ENCODE measurements around the gene MSH2.

MSH2 gene

GRCh38 chr2:47503481-47504070 is 100.6 kb downstream of the MSH2 start:
- DNase-seq = no peak
- TF ChIP-seq POLR2A (IDR thresholded peaks at IDR 0.05; ENCODE audit: low read length) = no peak
- TF ChIP-seq GATA1 (IDR thresholded peaks at IDR 0.05; ENCODE audit: low read depth, low read length) = no peak

- no peak for TF ChIP-seq POLR2A (IDR thresholded peaks at IDR 0.05; ENCODE audit: low read length)
- TF ChIP-seq GATA1 (IDR thresholded peaks at IDR 0.05; ENCODE audit: low read depth, low read length) = no peak
- no peak for DNase-seq
These were observed 101.3 kb downstream of the MSH2 start for GRCh38 chr2:47504174-47504810.

GRCh38 chr2:47506024-47506423 is 103.1 kb downstream of the MSH2 start:
- no peak for DNase-seq
- TF ChIP-seq POLR2A (IDR thresholded peaks at IDR 0.05; ENCODE audit: low read length) (no peak), GATA1 (IDR thresholded peaks at IDR 0.05; ENCODE audit: low read depth, low read length) (no peak)

GRCh38 chr2:47506436-47506835 is 103.5 kb downstream of the MSH2 start:
- no peak for DNase-seq
- TF ChIP-seq POLR2A (IDR thresholded peaks at IDR 0.05; ENCODE audit: low read length) (no peak), GATA1 (IDR thresholded peaks at IDR 0.05; ENCODE audit: low read depth, low read length) (no peak)

- no peak for TF ChIP-seq POLR2A (IDR thresholded peaks at IDR 0.05; ENCODE audit: low read length)
- no peak for TF ChIP-seq GATA1 (IDR thresholded peaks at IDR 0.05; ENCODE audit: low read depth, low read length)
- DNase-seq = no peak
These were observed 105.1 kb downstream of the MSH2 start for GRCh38 chr2:47508080-47508479.

GRCh38 chr2:47508641-47509040 is 105.7 kb downstream of the MSH2 start:
- DNase-seq = no peak
- TF ChIP-seq POLR2A (IDR thresholded peaks at IDR 0.05; ENCODE audit: low read length) (no peak), GATA1 (IDR thresholded peaks at IDR 0.05; ENCODE audit: low read depth, low read length) (no peak)

- DNase-seq = no peak
- TF ChIP-seq GATA1 (IDR thresholded peaks at IDR 0.05; ENCODE audit: low read depth, low read length) (no peak), POLR2A (IDR thresholded peaks at IDR 0.05; ENCODE audit: low read length) (no peak)
These were observed 106.3 kb downstream of the MSH2 start for GRCh38 chr2:47509250-47509649.

GRCh38 chr2:47509821-47510385 is 106.9 kb downstream of the MSH2 start:
- no peak for TF ChIP-seq POLR2A (IDR thresholded peaks at IDR 0.05; ENCODE audit: low read length)
- no peak for TF ChIP-seq GATA1 (IDR thresholded peaks at IDR 0.05; ENCODE audit: low read depth, low read length)
- DNase-seq = no peak

- DNase-seq = no peak
- no peak for TF ChIP-seq POLR2A (IDR thresholded peaks at IDR 0.05; ENCODE audit: low read length)
- no peak for TF ChIP-seq GATA1 (IDR thresholded peaks at IDR 0.05; ENCODE audit: low read depth, low read length)
These were observed 107.8 kb downstream of the MSH2 start for GRCh38 chr2:47510745-47511144.

GRCh38 chr2:47512581-47513083 is 109.7 kb downstream of the MSH2 start:
- TF ChIP-seq POLR2A (IDR thresholded peaks at IDR 0.05; ENCODE audit: low read length) (no peak), GATA1 (IDR thresholded peaks at IDR 0.05; ENCODE audit: low read depth, low read length) (no peak)
- no peak for DNase-seq

GRCh38 chr2:47513981-47514520 is 111.1 kb downstream of the MSH2 start:
- TF ChIP-seq GATA1 (IDR thresholded peaks at IDR 0.05; ENCODE audit: low read depth, low read length) (no peak), POLR2A (IDR thresholded peaks at IDR 0.05; ENCODE audit: low read length) (no peak)
- no peak for DNase-seq

- no peak for TF ChIP-seq POLR2A (IDR thresholded peaks at IDR 0.05; ENCODE audit: low read length)
- TF ChIP-seq GATA1 (IDR thresholded peaks at IDR 0.05; ENCODE audit: low read depth, low read length) = no peak
- no peak for DNase-seq
These were observed 113.6 kb downstream of the MSH2 start for GRCh38 chr2:47516360-47517104.

GRCh38 chr2:47518497-47519146 is 115.7 kb downstream of the MSH2 start:
- TF ChIP-seq GATA1 (IDR thresholded peaks at IDR 0.05; ENCODE audit: low read depth, low read length) (no peak), POLR2A (IDR thresholded peaks at IDR 0.05; ENCODE audit: low read length) (no peak)
- DNase-seq = no peak

Data from erythroblast (primary cell).